ENCODE results near the gene KIF1B. TPM values are rescaled to one million over a fixed set of nuclear protein-coding genes. Genes with fewer than 3 reads are reported as not detected.

The KIF1B gene
- total RNA-seq, 3 donors from 2014 or later = 35.6 to 62.2 (median 48.0) TPM

DNA sequence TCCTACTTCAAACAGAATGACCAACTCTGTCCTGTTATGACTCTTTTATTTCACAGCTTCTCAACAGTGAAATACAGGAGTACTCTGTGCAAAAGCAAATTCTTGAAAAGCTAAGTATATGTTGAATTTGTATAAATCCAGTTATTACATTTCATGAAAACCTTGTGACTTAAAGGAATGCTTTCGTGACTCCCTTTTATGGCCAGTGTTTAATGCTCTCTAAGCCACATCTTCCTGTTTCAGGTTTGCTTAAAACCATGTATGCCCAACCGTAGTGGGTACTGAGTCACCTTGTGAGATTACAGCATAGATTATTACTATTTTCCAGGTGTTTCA, 40.2 kb upstream of the KIF1B start:
- intact Hi-C loops (cut with DNase I, micrococcal nuclease) = no loop called here
- no peak for DNase-seq
- Histone ChIP-seq H3K36me3 (ENCODE audit: low read depth) (no peaks in the 10 kb centered on the region), H3K4me3 (no peak overlapping the region), H3K9me3 (no peaks in the 10 kb centered on the region), H3K4me1 (ENCODE audit: low read depth) (no peaks in the 10 kb centered on the region)
- peak; percentile 43 for ATAC-seq
- TF ChIP-seq, protein P1, sequence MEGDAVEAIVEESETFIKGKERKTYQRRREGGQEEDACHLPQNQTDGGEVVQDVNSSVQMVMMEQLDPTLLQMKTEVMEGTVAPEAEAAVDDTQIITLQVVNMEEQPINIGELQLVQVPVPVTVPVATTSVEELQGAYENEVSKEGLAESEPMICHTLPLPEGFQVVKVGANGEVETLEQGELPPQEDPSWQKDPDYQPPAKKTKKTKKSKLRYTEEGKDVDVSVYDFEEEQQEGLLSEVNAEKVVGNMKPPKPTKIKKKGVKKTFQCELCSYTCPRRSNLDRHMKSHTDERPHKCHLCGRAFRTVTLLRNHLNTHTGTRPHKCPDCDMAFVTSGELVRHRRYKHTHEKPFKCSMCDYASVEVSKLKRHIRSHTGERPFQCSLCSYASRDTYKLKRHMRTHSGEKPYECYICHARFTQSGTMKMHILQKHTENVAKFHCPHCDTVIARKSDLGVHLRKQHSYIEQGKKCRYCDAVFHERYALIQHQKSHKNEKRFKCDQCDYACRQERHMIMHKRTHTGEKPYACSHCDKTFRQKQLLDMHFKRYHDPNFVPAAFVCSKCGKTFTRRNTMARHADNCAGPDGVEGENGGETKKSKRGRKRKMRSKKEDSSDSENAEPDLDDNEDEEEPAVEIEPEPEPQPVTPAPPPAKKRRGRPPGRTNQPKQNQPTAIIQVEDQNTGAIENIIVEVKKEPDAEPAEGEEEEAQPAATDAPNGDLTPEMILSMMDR (IDR thresholded peaks at IDR 0.05) = no peak

DNA sequence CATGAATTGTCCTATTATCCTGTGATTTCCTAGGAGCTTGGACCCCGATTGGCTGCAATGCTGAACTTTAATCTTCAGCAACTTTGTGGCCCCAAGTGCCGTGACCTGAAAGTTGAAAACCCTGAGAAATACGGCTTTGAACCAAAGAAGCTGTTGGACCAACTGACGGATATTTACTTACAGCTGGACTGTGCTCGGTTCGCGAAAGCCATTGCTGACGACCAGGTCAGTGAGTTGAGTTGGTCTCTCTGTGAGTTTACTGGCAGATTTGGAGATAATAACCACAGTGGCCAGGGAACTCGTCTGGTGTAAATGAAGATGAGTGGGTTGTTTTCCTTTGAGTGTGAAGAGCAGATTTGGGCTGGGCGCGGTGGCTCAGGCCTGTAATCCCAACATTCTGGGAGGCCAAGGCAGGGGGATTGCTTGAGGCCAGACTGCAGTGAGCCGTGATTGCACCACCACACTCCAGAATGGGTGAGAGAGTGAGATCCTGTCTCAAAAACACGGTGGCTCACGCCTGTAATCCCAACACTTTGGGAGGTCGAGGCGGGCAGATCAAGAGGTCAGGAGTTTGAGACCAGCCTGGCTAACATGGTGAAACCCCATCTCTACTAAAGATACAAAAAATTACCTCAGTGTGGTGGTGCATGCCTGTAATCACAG, 39.1 kb upstream of the KIF1B start:
- TF ChIP-seq, protein P1 (IDR thresholded peaks at IDR 0.05) = no peak
- Histone ChIP-seq H3K4me1 (ENCODE audit: low read depth) (no peaks in the 10 kb centered on the region), H3K36me3 (ENCODE audit: low read depth) (no peaks in the 10 kb centered on the region), H3K4me3 (no peak overlapping the region), H3K9me3 (no peaks in the 10 kb centered on the region)
- DNase-seq (no peak), ATAC-seq (no peak)
- intact Hi-C loops (cut with DNase I, micrococcal nuclease) = no loop called here

DNA sequence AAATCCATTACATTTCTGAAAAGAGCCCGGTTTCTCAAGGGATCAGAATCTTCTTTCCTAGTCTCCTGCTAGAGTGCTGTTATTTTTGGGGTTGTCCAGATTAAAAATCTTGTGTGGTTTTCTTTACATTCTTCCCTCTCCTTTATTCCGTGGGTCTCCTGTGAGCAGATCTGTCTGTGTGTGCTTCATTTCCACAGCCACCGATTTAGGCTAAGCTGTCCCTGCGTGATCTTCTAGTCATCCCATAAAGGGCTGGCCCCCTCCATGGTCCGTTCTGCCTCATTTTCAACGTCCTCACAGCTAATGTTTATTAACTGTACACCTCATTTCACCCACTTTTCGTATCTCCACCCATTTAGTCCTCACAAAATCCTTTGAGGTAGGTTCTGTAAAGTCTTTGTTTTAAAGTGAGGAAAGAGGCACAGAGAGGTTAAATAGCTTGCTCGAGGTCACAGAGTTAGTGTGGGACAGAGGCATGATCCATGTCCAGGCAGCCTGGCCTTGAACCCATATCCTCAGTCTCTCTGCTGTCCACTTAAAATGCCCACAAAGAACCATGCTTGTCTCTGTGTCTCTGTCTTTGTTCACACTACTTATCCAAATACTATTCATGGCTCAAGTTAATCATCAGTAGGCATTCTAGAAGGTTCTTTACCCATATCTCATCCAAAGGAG, 38.2 kb upstream of the KIF1B start:
- TF ChIP-seq, protein P1 (IDR thresholded peaks at IDR 0.05) = no peak
- Histone ChIP-seq H3K9me3 (no peaks in the 10 kb centered on the region), H3K4me1 (ENCODE audit: low read depth) (no peaks in the 10 kb centered on the region), H3K4me3 (no peak overlapping the region), H3K36me3 (ENCODE audit: low read depth) (no peaks in the 10 kb centered on the region)
- intact Hi-C loops (cut with DNase I, micrococcal nuclease) = no loop called here
- no peak for DNase-seq
- no peak for ATAC-seq

DNA sequence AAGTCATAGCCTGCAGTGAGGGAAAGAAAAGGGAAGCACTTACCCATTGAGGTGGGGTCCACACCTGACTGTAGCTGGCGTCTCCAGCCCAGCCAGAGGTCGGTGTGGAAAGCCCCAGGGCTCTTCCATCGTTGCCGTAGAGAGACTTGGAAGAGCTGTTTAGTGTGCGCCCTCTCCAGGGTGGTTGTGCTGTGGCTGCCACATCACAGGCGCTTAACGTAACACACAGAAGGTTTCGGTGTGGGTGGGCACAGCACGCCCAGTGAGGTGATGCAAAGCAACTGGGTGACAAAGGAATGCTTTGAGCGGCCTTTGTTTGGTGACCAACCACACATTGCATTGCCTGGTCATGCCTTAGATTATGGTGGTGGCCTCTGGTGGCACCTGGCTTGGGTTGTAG, 36.8 kb upstream of the KIF1B start:
- ATAC-seq (no peak), DNase-seq (no peak)
- Histone ChIP-seq H3K4me1 (ENCODE audit: low read depth) (no peaks in the 10 kb centered on the region), H3K4me3 (no peak overlapping the region), H3K9me3 (no peaks in the 10 kb centered on the region), H3K36me3 (ENCODE audit: low read depth) (no peaks in the 10 kb centered on the region)
- TF ChIP-seq, protein P1 (IDR thresholded peaks at IDR 0.05) = no peak
- intact Hi-C loops (cut with DNase I, micrococcal nuclease) = no loop called here

DNA sequence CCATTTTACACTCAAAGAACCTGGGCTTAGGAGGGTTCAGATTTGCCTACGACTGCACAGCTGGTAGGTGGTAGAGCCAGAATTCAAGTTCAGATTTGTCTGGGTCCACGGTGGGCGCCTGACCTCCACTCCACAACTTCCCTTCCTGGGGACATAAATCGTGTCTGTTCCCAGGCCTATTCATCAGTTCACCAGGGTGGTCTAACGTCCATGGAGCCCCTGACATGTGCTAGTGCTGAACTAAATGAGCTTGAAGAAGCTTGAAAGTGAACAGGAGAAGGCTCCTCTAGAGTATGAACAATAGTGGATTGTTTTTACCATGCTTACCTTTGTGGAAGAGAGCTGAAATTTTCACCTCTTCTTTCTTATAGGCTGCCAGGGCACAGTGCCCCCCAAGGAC, 32.5 kb upstream of the KIF1B start:
- Histone ChIP-seq H3K36me3 (ENCODE audit: low read depth) (no peaks in the 10 kb centered on the region), H3K4me3 (no peak overlapping the region), H3K9me3 (no peaks in the 10 kb centered on the region), H3K4me1 (ENCODE audit: low read depth) (no peaks in the 10 kb centered on the region)
- intact Hi-C loops (cut with DNase I, micrococcal nuclease) = no loop called here
- TF ChIP-seq, protein P1 (IDR thresholded peaks at IDR 0.05) = no peak
- ATAC-seq (no peak), DNase-seq (no peak)

Data from mucosa of descending colon (tissue), 3 donors.